Panc1 (cell line): Measurements from ENCODE around the gene UFD1. TPM values are rescaled to one million over a fixed set of nuclear protein-coding genes. Genes with fewer than 3 reads are reported as not detected.

ENCODE experiments used
- ATAC-seq: fragments of 200-7000 bp; cut with Tn5 transposase; 2 replicates; pipeline ENCODE4 v1.9.1; 2020; ENCODE audit warnings: mild to moderate bottlenecking, moderate library complexity
- BruUV-seq: library from RNA; stranded (reverse); fragments of 400-500 nt; replicated peaks from 2 replicates; lab custom pipeline; 2021; lab: Mats Ljungman, UMichigan
- CTCF ChIA-PET: fragments of 300-600 bp; sonication (Branson Sonifier 250); formaldehyde crosslinking; loops from one replicate; lab custom pipeline; 2022; ENCODE audit warnings: antibody characterized with exemption; lab: Charles Lee
- POLR2A ChIA-PET: fragments of 300-600 bp; sonication (Branson Sonifier 250); formaldehyde crosslinking; loops from one replicate; lab custom pipeline; 2022; ENCODE audit warnings: antibody characterized with exemption; lab: Charles Lee
- DNase-seq: peaks from one replicate; pipeline ENCODE4 v3.0.0-alpha.2; 2010; ENCODE audit warnings: low read depth, low spot score
- H3K27ac ChIP-seq: 2 replicates; pipeline ENCODE4 v1.5.1; 2011; ENCODE audit warnings: mild to moderate bottlenecking, low read length, inconsistent platforms
- H3K27me3 ChIP-seq: fragments of 200-500 bp; sonication (Bioruptor generic); 2 replicates; pipeline ENCODE4 v1.6.0; 2014; ENCODE audit warnings: low read length, inconsistent platforms; ENCODE audit not compliant: control insufficient read depth, insufficient read depth
- H3K36me3 ChIP-seq: fragments of 200-500 bp; sonication (Bioruptor generic); 2 replicates; pipeline ENCODE4 v1.5.1; 2014; ENCODE audit warnings: inconsistent platforms, mild to moderate bottlenecking, low read length, moderate library complexity; ENCODE audit not compliant: control insufficient read depth, insufficient read depth
- H3K4me1 ChIP-seq: 2 replicates; pipeline ENCODE4 v1.5.1; 2011; ENCODE audit warnings: inconsistent platforms, mild to moderate bottlenecking, low read length, moderate library complexity; ENCODE audit not compliant: control insufficient read depth, insufficient read depth
- H3K4me3 ChIP-seq, 2 experiments: 2 replicates each; pipeline ENCODE4 v1.5.1; 2011 to 2012; ENCODE audit warnings: low read depth in 2 of 2, low read length in 2 of 2, mild to moderate bottlenecking in 2 of 2, inconsistent platforms in 1 of 2, moderate library complexity in 1 of 2
- H3K9me3 ChIP-seq: fragments of 200-500 bp; sonication (Bioruptor generic); 2 replicates; pipeline ENCODE4 v1.5.1; 2014; ENCODE audit warnings: low read depth, mild to moderate bottlenecking, inconsistent platforms, low read length, moderate library complexity; ENCODE audit not compliant: control insufficient read depth, insufficient read depth
- CTCF ChIP-seq: fragments of 450-650 bp; IDR thresholded peaks from 2 replicates; pipeline ENCODE4 v1.5.1; 2017; ENCODE audit warnings: mild to moderate bottlenecking
- POLR2AphosphoS5 ChIP-seq: IDR thresholded peaks from 2 replicates; pipeline ENCODE4 v1.6.1; 2012; ENCODE audit warnings: mild to moderate bottlenecking, low read depth, low read length, moderate library complexity
- REST ChIP-seq, 2 experiments: IDR thresholded peaks; 2 replicates each; pipeline ENCODE4 v1.6.1; 2011 to 2012; ENCODE audit warnings: low read depth in 2 of 2, control low read depth in 1 of 2, low read length in 1 of 2, mild to moderate bottlenecking in 1 of 2, moderate library complexity in 1 of 2; ENCODE audit not compliant: insufficient read depth in 1 of 2
- SIN3A ChIP-seq: IDR thresholded peaks from 2 replicates; pipeline ENCODE4 v1.6.1; 2012; ENCODE audit warnings: low read depth, mild to moderate bottlenecking, low read length, moderate library complexity, borderline replicate concordance; ENCODE audit not compliant: insufficient read depth
- TCF7L2 ChIP-seq: IDR thresholded peaks from 2 replicates; pipeline ENCODE4 v1.6.1; 2011; ENCODE audit warnings: mild to moderate bottlenecking, low read depth, low read length, inconsistent platforms
- in situ Hi-C: cut with HindIII; loops from 2 replicates; pipeline ENCODE4 v1.10.0; 2016; ENCODE audit warnings: low sequenced_read_pairs, low pct_unique_long_range_greater_than_20kb
- intact Hi-C: fragments of 100-400 bp; cut with micrococcal nuclease; formaldehyde crosslinking; loops from one replicate; pipeline ENCODE4 v1.10.0; 2022; ENCODE audit not compliant: unreplicated experiment
- total RNA-seq: library from RNA; stranded (reverse); gene quantifications from one replicate; pipeline ENCODE4 v1.2.1, GENCODE V29; 2021; ENCODE audit not compliant: unreplicated experiment

UFD1 gene
- total RNA-seq, 1 experiment from 2014 or later, result 82.8 TPM

- H3K27ac ChIP-seq, result peak overlapping the region; percentile 100
- POLR2A ChIA-PET, result interaction anchor here (0.6 kb wide), 1 partner anchor 160 kb away, joined by 4 read pairs; no protein-coding TSS in a partner anchor
- intact Hi-C loops (no loop called here), in situ Hi-C loops (no loop called here)
- H3K27me3 ChIP-seq, result no peaks in the 10 kb centered on the region
- H3K36me3 ChIP-seq, result peaks cover 3% of the 10 kb centered on the region
- H3K4me1 ChIP-seq, result peaks cover 3% of the 10 kb centered on the region; the same call in 1 of the 2 replicates
- ATAC-seq (no peak), DNase-seq (no peak)
- H3K9me3 ChIP-seq, result no peaks in the 10 kb centered on the region
- TF ChIP-seq REST (IDR thresholded peaks at IDR 0.05; ENCODE audit: insufficient read depth in 1 of 2, low read depth in 2 of 2, low read length in 1 of 2) (no peak), TCF7L2 (no peak), POLR2AphosphoS5 (no peak), SIN3A (no peak), CTCF (no peak)
- H3K4me3 ChIP-seq, result peak overlapping the region; percentile 89 to 93
- CTCF ChIA-PET, result no interaction called here
- no TSS peak for BruUV-seq
Measured at GRCh38 chr22:19477321-19478044, 1.5 kb downstream of the UFD1 start.

- peaks cover 6% of the 10 kb centered on the region for H3K36me3 ChIP-seq
- no peaks in the 10 kb centered on the region for H3K9me3 ChIP-seq
- no peak for TF ChIP-seq SIN3A
- no peak for TF ChIP-seq POLR2AphosphoS5
- TF ChIP-seq CTCF, result no peak
- no peak for TF ChIP-seq REST (IDR thresholded peaks at IDR 0.05; ENCODE audit: insufficient read depth in 1 of 2, low read depth in 2 of 2, low read length in 1 of 2)
- ChIA-PET POLR2A (no interaction called here), CTCF (no interaction called here)
- peaks cover 3% of the 10 kb centered on the region; the same call in 1 of the 2 replicates for H3K4me1 ChIP-seq
- no peak for ATAC-seq
- intact Hi-C loops (no loop called here), in situ Hi-C loops (no loop called here)
- no peak overlapping the region for H3K27ac ChIP-seq
- no peak for DNase-seq
- no peak overlapping the region for H3K4me3 ChIP-seq
- BruUV-seq, result no TSS peak
- H3K27me3 ChIP-seq, result no peaks in the 10 kb centered on the region
Measured at GRCh38 chr22:19476023-19476422, 3.0 kb downstream of the UFD1 start.
